Keratinocyte (primary cell): Measurements from ENCODE around the gene KRTAP1-5. TPM values are rescaled to one million over a fixed set of nuclear protein-coding genes. Genes with fewer than 3 reads are reported as not detected.
"Not testable (repeated sequence)": the region's sequence is repeated elsewhere in the genome, so short reads cannot be mapped to it uniquely, and the experiment has no call there.

Experiments
- DNase-seq: peaks from one replicate; pipeline ENCODE4 v3.0.0-alpha.2; 2011; ENCODE audit warnings: low read depth, missing footprints, low spot score
- FAIRE-seq: peaks from 2 replicates; lab custom pipeline; 2011; peaks lifted over from hg19 to GRCh38; lab: Jason Lieb, UNC
- H2AFZ ChIP-seq: 2 replicates; pipeline ENCODE4 v1.6.0; 2012; ENCODE audit warnings: low read length, control low read depth, inconsistent platforms; ENCODE audit not compliant: control insufficient read depth
- H3K27ac ChIP-seq: 2 replicates; pipeline ENCODE4 v1.5.1; 2011; ENCODE audit warnings: low read length; ENCODE audit not compliant: control insufficient read depth, insufficient read depth
- H3K27me3 ChIP-seq: 3 replicates; pipeline ENCODE4 v1.6.0; 2011; ENCODE audit warnings: low read length; ENCODE audit not compliant: control insufficient read depth, insufficient read depth; ENCODE audit errors: extremely low read depth
- H3K36me3 ChIP-seq, 2 experiments: 2 replicates in 1 of 2; 3 replicates in 1 of 2; pipeline ENCODE4 v1.5.1; 2011; ENCODE audit warnings: low read length in 2 of 2, mild to moderate bottlenecking in 1 of 2; ENCODE audit not compliant: control insufficient read depth in 2 of 2, insufficient read depth in 2 of 2; ENCODE audit errors: extremely low read depth in 1 of 2
- H3K4me1 ChIP-seq: 3 replicates; pipeline ENCODE4 v1.5.1; 2011; ENCODE audit warnings: low read length; ENCODE audit not compliant: control insufficient read depth, insufficient read depth; ENCODE audit errors: extremely low read depth
- H3K4me2 ChIP-seq: 3 replicates; pipeline ENCODE4 v1.6.0; 2011; ENCODE audit warnings: low read depth, low read length; ENCODE audit not compliant: control insufficient read depth, insufficient read depth; ENCODE audit errors: extremely low read depth
- H3K4me3 ChIP-seq, 3 experiments: fragments of 200-600 bp in 1 of 3; sonication (generic) in 1 of 3; 2 replicates in 2 of 3; 3 replicates in 1 of 3; pipeline ENCODE4 v1.5.1; 2011 to 2016; ENCODE audit warnings: low read length in 3 of 3, mild to moderate bottlenecking in 3 of 3, control low read depth in 2 of 3, inconsistent platforms in 1 of 3, low read depth in 1 of 3, mixed read lengths in 1 of 3, mixed run types in 1 of 3, moderate library complexity in 1 of 3; ENCODE audit not compliant: control insufficient read depth in 2 of 3, insufficient read depth in 2 of 3; ENCODE audit errors: extremely low read depth in 1 of 3
- H3K79me2 ChIP-seq: 2 replicates; pipeline ENCODE4 v1.6.0; 2012; ENCODE audit warnings: low read length; ENCODE audit not compliant: control insufficient read depth, insufficient read depth
- H3K9ac ChIP-seq: 3 replicates; pipeline ENCODE4 v1.6.0; 2011; ENCODE audit warnings: low read length; ENCODE audit not compliant: control insufficient read depth, insufficient read depth; ENCODE audit errors: extremely low read depth
- H3K9me1 ChIP-seq: 3 replicates; pipeline ENCODE4 v1.6.0; 2011; ENCODE audit warnings: low read length; ENCODE audit not compliant: control insufficient read depth, insufficient read depth; ENCODE audit errors: extremely low read depth
- H3K9me3 ChIP-seq: 2 replicates; pipeline ENCODE4 v1.5.1; 2012; ENCODE audit warnings: low read depth, low read length; ENCODE audit not compliant: control insufficient read depth
- H4K20me1 ChIP-seq: 3 replicates; pipeline ENCODE4 v1.6.0; 2011; ENCODE audit warnings: low read length; ENCODE audit not compliant: control insufficient read depth, insufficient read depth; ENCODE audit errors: extremely low read depth
- EZH2 ChIP-seq: IDR thresholded peaks from one replicate; pipeline ENCODE4 v1.6.1; 2012; ENCODE audit warnings: inconsistent platforms, mild to moderate bottlenecking, low read length, moderate library complexity
- dilution Hi-C: fragments of 300-500 bp; cut with MboI; formaldehyde crosslinking; loops from one replicate; pipeline ENCODE4 v1.7.0; 2020; ENCODE audit warnings: low sequenced_read_pairs; ENCODE audit not compliant: extremely low pct_ligation_motif_present
- polyA plus RNA-seq, 5 experiments: library from polyadenylated mRNA; depleted of rRNA in 3 of 5; stranded (reverse) in 3 of 5; stranded (forward) in 1 of 5; unstranded in 1 of 5; fragments of >200 nt; gene quantifications; 1 replicate in 1 of 5; 2 replicates in 3 of 5; 3 replicates in 1 of 5; pipeline versions ENCODE4 v1.2.1 to v1.2.3, GENCODE V29; 2011 to 2012; ENCODE audit warnings: missing spikeins in 2 of 5, low read depth in 1 of 5, low replicate concordance in 1 of 5
- TF ChIP-seq, protein P1 (sequence below), 3 experiments: IDR thresholded peaks in 1 of 3; conservative IDR thresholded peaks in 1 of 3; optimal IDR thresholded peaks in 1 of 3; 2 replicates in 2 of 3; 3 replicates in 1 of 3; pipeline versions ENCODE3 to v1.5.1; 2011; ENCODE audit warnings: low read length in 3 of 3, mild to moderate bottlenecking in 3 of 3, moderate library complexity in 2 of 3, control low read depth in 1 of 3, inconsistent platforms in 1 of 3; ENCODE audit not compliant: insufficient read depth in 2 of 3; ENCODE audit errors: extremely low read depth in 1 of 3

The KRTAP1-5 gene
- polyA plus RNA-seq, 1 donor (not counting 4 experiments of a cell fraction or from before 2014, with no cell fraction given) = 0.08 TPM

- H3K4me3 ChIP-seq = no peak overlapping the region
- no peak overlapping the region for H3K4me2 ChIP-seq
- DNase-seq (no peak), FAIRE-seq (peak; percentile 79)
- H3K27me3 ChIP-seq = no peaks in the 10 kb centered on the region
- H3K27ac ChIP-seq = no peak overlapping the region
- no peaks in the 10 kb centered on the region for H3K36me3 ChIP-seq
- H3K9me3 ChIP-seq = no peaks in the 10 kb centered on the region
- no peak overlapping the region for H2AFZ ChIP-seq
- dilution Hi-C loops = no loop called here
- H4K20me1 ChIP-seq = no peaks in the 10 kb centered on the region
- no peaks in the 10 kb centered on the region for H3K79me2 ChIP-seq
- TF ChIP-seq, protein P1, sequence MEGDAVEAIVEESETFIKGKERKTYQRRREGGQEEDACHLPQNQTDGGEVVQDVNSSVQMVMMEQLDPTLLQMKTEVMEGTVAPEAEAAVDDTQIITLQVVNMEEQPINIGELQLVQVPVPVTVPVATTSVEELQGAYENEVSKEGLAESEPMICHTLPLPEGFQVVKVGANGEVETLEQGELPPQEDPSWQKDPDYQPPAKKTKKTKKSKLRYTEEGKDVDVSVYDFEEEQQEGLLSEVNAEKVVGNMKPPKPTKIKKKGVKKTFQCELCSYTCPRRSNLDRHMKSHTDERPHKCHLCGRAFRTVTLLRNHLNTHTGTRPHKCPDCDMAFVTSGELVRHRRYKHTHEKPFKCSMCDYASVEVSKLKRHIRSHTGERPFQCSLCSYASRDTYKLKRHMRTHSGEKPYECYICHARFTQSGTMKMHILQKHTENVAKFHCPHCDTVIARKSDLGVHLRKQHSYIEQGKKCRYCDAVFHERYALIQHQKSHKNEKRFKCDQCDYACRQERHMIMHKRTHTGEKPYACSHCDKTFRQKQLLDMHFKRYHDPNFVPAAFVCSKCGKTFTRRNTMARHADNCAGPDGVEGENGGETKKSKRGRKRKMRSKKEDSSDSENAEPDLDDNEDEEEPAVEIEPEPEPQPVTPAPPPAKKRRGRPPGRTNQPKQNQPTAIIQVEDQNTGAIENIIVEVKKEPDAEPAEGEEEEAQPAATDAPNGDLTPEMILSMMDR (optimal IDR thresholded peaks at IDR 0.05 in 1 of 3, IDR thresholded peaks at IDR 0.05 in 1 of 3, conservative IDR thresholded peaks at IDR 0.05 in 1 of 3; ENCODE audit: extremely low read depth in 1 of 3, insufficient read depth in 2 of 3, low read length in 3 of 3) = no peak
- TF ChIP-seq EZH2 = no peak
- no peaks in the 10 kb centered on the region for H3K9me1 ChIP-seq
- H3K9ac ChIP-seq = no peak overlapping the region
- H3K4me1 ChIP-seq = peaks cover 32% of the 10 kb centered on the region
Measured at GRCh38 chr17:41058741-41059140, 31.7 kb upstream of the KRTAP1-5 start.

- no peak overlapping the region for H2AFZ ChIP-seq
- H3K4me3 ChIP-seq = no peak overlapping the region
- no peak for DNase-seq
- TF ChIP-seq EZH2 = no peak
- TF ChIP-seq, protein P1 (optimal IDR thresholded peaks at IDR 0.05 in 1 of 3, IDR thresholded peaks at IDR 0.05 in 1 of 3, conservative IDR thresholded peaks at IDR 0.05 in 1 of 3; ENCODE audit: extremely low read depth in 1 of 3, insufficient read depth in 2 of 3, low read length in 3 of 3) = no peak
- no peaks in the 10 kb centered on the region for H4K20me1 ChIP-seq
- dilution Hi-C loops = no loop called here
- H3K79me2 ChIP-seq = no peaks in the 10 kb centered on the region
- H3K27me3 ChIP-seq = no peaks in the 10 kb centered on the region
- FAIRE-seq = peak; percentile 68
- H3K36me3 ChIP-seq = no peaks in the 10 kb centered on the region
- peaks cover 31% of the 10 kb centered on the region for H3K4me1 ChIP-seq
- no peaks in the 10 kb centered on the region for H3K9me3 ChIP-seq
- no peak overlapping the region for H3K9ac ChIP-seq
- H3K27ac ChIP-seq = no peak overlapping the region
- H3K4me2 ChIP-seq = no peak overlapping the region
- H3K9me1 ChIP-seq = no peaks in the 10 kb centered on the region
Measured at GRCh38 chr17:41057547-41057946, 30.5 kb upstream of the KRTAP1-5 start.

GRCh38 chr17:41055130-41055529 is 28.1 kb upstream of the KRTAP1-5 start, which contains the start of gene KRTAP2-2:
Gene KRTAP2-2 (minus strand): TSS chr17:41055230. CDS start chr17:41055211, 19 bp downstream.
- H3K27me3 ChIP-seq, H3K9ac ChIP-seq, H3K4me2 ChIP-seq, H2AFZ ChIP-seq, H3K27ac ChIP-seq, H3K9me3 ChIP-seq, H3K9me1 ChIP-seq, H3K79me2 ChIP-seq, FAIRE-seq, dilution Hi-C loops, H3K4me1 ChIP-seq, H4K20me1 ChIP-seq, H3K36me3 ChIP-seq, H3K4me3 ChIP-seq, DNase-seq: not testable (repeated sequence)

- H3K79me2 ChIP-seq, H3K4me3 ChIP-seq, H3K27ac ChIP-seq, H3K9me1 ChIP-seq, H3K9ac ChIP-seq, H2AFZ ChIP-seq, FAIRE-seq, dilution Hi-C loops, H4K20me1 ChIP-seq, H3K4me2 ChIP-seq, DNase-seq, H3K4me1 ChIP-seq, H3K9me3 ChIP-seq, H3K27me3 ChIP-seq, H3K36me3 ChIP-seq: not testable (repeated sequence)
Measured at GRCh38 chr17:41054556-41054955, 27.5 kb upstream of the KRTAP1-5 start.
